GM12875 (cell line): ENCODE data around the gene DYNC2I2.

Experiments
- H3K4me3 ChIP-seq: one replicate; pipeline ENCODE4 v1.5.1; 2011; ENCODE audit warnings: low read depth, low read length, control low read depth
- TF ChIP-seq, protein P1 (sequence below): IDR thresholded peaks from 2 replicates; pipeline ENCODE4 v1.5.1; 2011; ENCODE audit warnings: low read depth, mild to moderate bottlenecking, control low read depth, inconsistent platforms, low read length, moderate library complexity, borderline replicate concordance; ENCODE audit not compliant: insufficient read depth

DYNC2I2 gene

GRCh38 chr9:128614728-128615127, 41.9 kb downstream of the DYNC2I2 start:
- no peak overlapping the region for H3K4me3 ChIP-seq
- TF ChIP-seq, protein P1, sequence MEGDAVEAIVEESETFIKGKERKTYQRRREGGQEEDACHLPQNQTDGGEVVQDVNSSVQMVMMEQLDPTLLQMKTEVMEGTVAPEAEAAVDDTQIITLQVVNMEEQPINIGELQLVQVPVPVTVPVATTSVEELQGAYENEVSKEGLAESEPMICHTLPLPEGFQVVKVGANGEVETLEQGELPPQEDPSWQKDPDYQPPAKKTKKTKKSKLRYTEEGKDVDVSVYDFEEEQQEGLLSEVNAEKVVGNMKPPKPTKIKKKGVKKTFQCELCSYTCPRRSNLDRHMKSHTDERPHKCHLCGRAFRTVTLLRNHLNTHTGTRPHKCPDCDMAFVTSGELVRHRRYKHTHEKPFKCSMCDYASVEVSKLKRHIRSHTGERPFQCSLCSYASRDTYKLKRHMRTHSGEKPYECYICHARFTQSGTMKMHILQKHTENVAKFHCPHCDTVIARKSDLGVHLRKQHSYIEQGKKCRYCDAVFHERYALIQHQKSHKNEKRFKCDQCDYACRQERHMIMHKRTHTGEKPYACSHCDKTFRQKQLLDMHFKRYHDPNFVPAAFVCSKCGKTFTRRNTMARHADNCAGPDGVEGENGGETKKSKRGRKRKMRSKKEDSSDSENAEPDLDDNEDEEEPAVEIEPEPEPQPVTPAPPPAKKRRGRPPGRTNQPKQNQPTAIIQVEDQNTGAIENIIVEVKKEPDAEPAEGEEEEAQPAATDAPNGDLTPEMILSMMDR = no peak

GRCh38 chr9:128611600-128612394, 44.9 kb downstream of the DYNC2I2 start:
- no peak overlapping the region for H3K4me3 ChIP-seq
- TF ChIP-seq, protein P1 = no peak

DNA sequence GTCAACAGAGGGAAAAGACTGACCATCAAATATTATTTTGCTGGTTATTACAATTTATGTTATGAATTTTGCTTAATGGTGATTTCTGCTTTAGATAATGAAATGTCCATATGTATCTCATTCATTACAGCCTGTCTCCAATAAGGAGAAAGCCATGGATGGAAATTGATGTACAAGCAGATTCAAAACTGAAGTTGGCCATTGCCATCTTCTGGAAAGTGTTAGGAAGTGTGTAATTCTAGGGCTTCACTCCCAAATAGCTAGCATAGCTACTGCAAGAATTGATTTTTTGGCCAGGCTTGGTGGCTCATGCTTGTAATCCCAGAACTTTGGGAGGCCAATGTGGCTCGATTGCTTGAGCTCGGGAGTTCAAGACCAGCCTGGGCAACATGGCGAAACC, 45.8 kb downstream of the DYNC2I2 start:
- no peak overlapping the region for H3K4me3 ChIP-seq
- TF ChIP-seq, protein P1 = no peak

DNA sequence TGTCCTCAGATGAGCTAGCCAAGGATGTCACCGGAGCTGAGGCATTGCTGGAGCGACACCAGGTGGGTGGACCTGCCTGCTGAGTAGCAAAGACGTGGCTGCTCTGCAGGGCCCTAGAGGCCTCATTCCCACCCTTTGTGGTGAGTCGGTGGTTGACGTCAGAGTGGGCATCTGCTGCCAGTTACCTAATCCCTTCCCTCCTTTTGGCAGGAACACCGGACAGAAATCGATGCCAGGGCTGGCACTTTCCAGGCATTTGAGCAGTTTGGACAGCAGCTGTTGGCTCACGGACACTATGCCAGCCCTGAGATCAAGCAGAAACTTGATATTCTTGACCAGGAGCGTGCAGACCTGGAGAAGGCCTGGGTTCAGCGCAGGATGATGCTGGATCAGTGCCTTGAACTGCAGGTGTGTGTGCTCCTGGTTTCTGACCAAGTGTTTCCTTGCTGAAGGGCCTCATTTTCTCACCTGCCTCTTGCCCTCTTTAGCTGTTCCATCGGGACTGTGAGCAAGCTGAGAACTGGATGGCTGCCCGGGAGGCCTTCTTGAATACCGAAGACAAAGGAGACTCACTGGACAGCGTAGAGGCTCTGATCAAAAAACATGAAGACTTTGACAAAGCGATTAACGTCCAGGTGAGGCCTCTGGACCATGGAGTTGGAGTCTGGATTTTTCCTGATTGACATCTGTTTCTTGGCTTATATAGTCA, 48.9 kb downstream of the DYNC2I2 start:
- H3K4me3 ChIP-seq = no peak overlapping the region
- TF ChIP-seq, protein P1 = no peak

DNA sequence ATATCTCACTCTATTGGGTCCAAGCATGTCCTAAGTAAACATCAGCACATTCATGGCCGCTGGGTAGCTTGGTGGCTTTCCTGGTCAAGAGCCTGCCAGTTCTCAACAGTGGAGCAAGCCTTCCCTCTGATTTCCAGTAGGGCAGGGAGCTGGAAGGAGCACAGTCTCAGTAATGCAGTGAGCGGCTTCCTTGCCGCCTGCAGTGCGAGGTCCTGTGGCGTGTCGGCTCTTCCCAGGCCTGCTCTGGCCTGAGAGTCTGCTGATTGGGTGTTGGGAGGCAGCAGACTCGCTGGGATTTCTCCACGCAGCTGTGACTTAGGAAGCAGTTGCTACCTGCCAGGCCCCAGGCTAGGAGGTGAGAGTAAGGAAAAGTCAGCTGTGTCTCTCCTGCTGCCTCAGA, 53.0 kb downstream of the DYNC2I2 start:
- TF ChIP-seq, protein P1 = no peak
- H3K4me3 ChIP-seq = no peak overlapping the region

- H3K4me3 ChIP-seq = no peak overlapping the region
- TF ChIP-seq, protein P1 = no peak
Measured at GRCh38 chr9:128600099-128600498, 56.5 kb downstream of the DYNC2I2 start.

DNA sequence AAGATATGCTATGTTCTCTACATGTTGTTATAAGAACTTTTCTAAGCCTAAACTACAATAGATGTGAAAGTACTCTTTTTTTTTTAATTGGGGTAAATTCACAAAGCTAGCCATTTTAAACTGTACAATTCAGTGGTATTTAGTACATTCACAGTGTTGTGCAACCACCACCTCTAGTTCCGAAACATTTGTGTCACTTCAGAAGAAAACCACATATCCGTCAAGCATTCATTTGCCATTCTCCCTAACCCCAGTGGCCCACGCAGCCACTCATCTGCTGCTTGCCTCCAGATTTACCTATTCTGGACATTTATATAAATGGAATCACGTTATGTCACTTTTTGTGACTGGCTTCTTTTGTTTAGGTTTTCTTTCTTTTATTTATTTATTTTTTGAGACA, 61.2 kb downstream of the DYNC2I2 start:
- TF ChIP-seq, protein P1 = no peak
- no peak overlapping the region for H3K4me3 ChIP-seq
